WERI-Rb-1 (cell line): ENCODE data around the gene RSRC1.

Source experiments
- DNase-seq: peaks from one replicate; pipeline ENCODE4 v3.0.0-alpha.2; 2020
- H3K27ac ChIP-seq: fragments of 250-450 bp; sonication (Bioruptor Pico); 2 replicates; pipeline ENCODE4 v1.5.1; 2020; ENCODE audit warnings: mild to moderate bottlenecking, moderate library complexity
- H3K27me3 ChIP-seq: fragments of 250-450 bp; sonication (Bioruptor Pico); 2 replicates; pipeline ENCODE4 v1.5.1; 2021; ENCODE audit warnings: mild to moderate bottlenecking, low read depth, moderate library complexity; ENCODE audit not compliant: insufficient read depth, severe bottlenecking
- H3K36me3 ChIP-seq: fragments of 250-450 bp; sonication (Bioruptor Pico); 2 replicates; pipeline ENCODE4 v1.5.1; 2020; ENCODE audit warnings: mild to moderate bottlenecking, moderate library complexity
- H3K4me3 ChIP-seq: 2 replicates; pipeline ENCODE4 v1.5.1; 2011; ENCODE audit warnings: low read depth, mild to moderate bottlenecking, control low read depth, low read length
- H3K9me3 ChIP-seq: fragments of 250-450 bp; sonication (Bioruptor Pico); 2 replicates; pipeline ENCODE4 v1.5.1; 2021; ENCODE audit warnings: mild to moderate bottlenecking, moderate library complexity; ENCODE audit not compliant: severe bottlenecking
- TF ChIP-seq, protein P1 (sequence below): IDR thresholded peaks from 2 replicates; pipeline ENCODE4 v1.5.1; 2011; ENCODE audit warnings: low read depth, mild to moderate bottlenecking, control low read depth, inconsistent platforms, low read length

The RSRC1 gene

DNA sequence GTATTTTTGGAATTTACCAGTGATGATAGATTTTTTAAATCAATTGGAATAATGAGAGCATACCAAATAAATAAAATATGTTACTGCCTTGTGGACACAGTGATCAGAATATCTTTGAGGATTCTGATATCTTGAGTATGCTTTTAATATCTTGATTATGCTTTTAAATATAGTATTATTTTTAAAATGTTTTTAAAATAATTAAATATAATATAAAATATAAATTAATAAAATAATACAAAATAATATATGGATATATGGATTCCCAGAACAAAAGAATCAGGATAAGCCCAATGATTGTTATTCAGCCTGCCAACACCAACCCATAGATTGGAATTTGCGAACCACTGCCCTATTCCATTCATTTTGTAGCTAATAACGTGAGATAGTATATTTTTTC lies 369.2 kb downstream of the RSRC1 start:
- Histone ChIP-seq H3K36me3 (no peaks in the 10 kb centered on the region), H3K9me3 (no peaks in the 10 kb centered on the region), H3K4me3 (no peak overlapping the region), H3K27ac (no peak overlapping the region), H3K27me3 (no peaks in the 10 kb centered on the region)
- TF ChIP-seq, protein P1, sequence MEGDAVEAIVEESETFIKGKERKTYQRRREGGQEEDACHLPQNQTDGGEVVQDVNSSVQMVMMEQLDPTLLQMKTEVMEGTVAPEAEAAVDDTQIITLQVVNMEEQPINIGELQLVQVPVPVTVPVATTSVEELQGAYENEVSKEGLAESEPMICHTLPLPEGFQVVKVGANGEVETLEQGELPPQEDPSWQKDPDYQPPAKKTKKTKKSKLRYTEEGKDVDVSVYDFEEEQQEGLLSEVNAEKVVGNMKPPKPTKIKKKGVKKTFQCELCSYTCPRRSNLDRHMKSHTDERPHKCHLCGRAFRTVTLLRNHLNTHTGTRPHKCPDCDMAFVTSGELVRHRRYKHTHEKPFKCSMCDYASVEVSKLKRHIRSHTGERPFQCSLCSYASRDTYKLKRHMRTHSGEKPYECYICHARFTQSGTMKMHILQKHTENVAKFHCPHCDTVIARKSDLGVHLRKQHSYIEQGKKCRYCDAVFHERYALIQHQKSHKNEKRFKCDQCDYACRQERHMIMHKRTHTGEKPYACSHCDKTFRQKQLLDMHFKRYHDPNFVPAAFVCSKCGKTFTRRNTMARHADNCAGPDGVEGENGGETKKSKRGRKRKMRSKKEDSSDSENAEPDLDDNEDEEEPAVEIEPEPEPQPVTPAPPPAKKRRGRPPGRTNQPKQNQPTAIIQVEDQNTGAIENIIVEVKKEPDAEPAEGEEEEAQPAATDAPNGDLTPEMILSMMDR = no peak
- no peak for DNase-seq

DNA sequence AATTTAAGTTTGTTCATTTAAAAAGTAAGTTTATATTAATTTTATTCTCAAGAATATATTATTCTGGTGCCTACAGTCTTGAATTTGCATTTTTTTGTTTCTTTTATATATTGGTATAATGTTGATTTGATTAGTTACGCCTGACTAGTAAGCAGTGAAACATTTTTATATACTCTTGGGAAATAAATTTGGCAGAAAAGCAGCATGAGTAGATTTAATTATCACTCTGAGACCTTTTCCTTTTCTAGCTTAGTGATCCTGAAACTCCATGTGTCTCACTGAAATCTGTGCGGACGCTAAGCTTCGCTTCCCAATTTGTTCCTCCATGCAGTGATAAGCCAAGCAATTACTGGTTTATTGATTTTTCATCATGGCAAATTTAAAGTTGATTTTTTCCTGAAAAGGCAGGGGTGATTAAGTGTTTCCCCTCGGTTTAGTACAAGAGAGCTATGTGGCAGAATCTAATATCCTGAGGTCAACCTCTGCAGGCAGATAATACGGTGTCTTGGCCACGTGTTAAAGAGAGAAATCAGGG lies 373.9 kb downstream of the RSRC1 start:
- Histone ChIP-seq H3K4me3 (no peak overlapping the region), H3K9me3 (no peaks in the 10 kb centered on the region), H3K27me3 (no peaks in the 10 kb centered on the region), H3K27ac (no peak overlapping the region), H3K36me3 (no peaks in the 10 kb centered on the region)
- no peak for DNase-seq
- TF ChIP-seq, protein P1 = no peak

DNA sequence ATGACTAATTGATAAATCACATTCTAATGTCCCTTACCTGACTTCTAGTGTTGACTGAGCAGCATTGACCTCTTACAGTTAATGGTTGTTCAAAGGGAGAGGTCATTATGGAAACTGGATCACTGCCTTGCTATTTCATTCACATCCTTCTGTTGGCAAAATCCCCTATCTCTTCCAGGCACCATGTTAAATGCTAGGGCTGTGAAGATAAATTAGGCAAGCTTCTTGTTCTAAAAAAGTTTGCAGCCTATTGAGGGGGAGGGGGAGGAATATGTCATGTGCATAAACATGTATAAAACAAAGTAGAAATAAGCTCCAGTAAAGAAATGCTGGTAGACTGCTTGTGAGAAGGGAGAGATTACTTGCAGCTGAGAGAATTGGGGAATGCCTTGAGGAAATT lies 376.3 kb downstream of the RSRC1 start:
- no peaks in the 10 kb centered on the region for H3K36me3 ChIP-seq
- no peak for DNase-seq
- H3K27ac ChIP-seq = no peak overlapping the region
- no peaks in the 10 kb centered on the region for H3K9me3 ChIP-seq
- TF ChIP-seq, protein P1 = no peak
- H3K4me3 ChIP-seq = no peak overlapping the region
- no peaks in the 10 kb centered on the region for H3K27me3 ChIP-seq

DNA sequence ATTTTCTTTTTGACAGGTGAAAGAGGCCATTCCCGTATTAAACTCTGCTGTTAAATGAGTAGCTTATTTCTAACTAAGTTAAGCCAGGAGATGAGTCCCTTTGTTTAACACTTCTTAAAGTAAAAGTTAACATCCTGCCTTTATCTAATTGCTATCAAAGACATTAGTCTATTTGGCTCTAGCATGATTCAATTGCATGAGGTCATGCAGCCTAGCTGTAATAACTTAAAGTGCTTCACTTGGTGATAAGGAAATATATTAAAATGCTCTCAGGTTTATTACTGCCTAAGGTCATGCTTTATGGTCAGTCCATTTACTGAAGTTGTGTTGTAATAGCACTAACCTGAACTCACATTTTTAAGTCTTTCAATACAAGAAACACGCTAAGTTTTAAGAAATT lies 378.8 kb downstream of the RSRC1 start:
- DNase-seq = no peak
- no peaks in the 10 kb centered on the region for H3K27me3 ChIP-seq
- H3K9me3 ChIP-seq = no peaks in the 10 kb centered on the region

DNA sequence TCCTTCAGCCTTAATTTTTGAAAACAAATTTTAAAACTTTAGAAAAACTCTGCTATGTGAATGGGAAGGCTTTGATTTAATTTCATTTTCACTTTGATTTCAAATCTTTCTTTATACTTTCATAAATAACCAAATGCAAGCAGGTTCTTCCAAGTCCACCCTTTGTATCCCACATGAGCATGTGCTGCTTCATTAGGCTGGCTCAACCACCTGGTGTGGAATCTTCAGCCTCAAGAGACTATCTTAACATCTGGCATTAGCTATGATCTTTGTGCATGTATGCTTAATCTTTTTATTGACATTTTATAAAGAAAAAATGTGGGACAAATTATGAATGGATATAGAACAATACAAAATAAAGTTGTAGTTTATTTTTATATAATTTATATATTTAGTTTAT lies 379.3 kb downstream of the RSRC1 start:
- Histone ChIP-seq H3K27ac (peak overlapping the region; percentile 35), H3K9me3 (no peaks in the 10 kb centered on the region), H3K27me3 (no peaks in the 10 kb centered on the region), H3K36me3 (no peaks in the 10 kb centered on the region), H3K4me3 (no peak overlapping the region)
- TF ChIP-seq, protein P1 = no peak
- peak; percentile 16 for DNase-seq

More for the DNA sequence above, 378.8 kb downstream of the RSRC1 start:
- Histone ChIP-seq H3K4me3 (no peak overlapping the region), H3K27ac (peak overlapping the region; percentile 35), H3K36me3 (no peaks in the 10 kb centered on the region)
- TF ChIP-seq, protein P1 = no peak

DNA sequence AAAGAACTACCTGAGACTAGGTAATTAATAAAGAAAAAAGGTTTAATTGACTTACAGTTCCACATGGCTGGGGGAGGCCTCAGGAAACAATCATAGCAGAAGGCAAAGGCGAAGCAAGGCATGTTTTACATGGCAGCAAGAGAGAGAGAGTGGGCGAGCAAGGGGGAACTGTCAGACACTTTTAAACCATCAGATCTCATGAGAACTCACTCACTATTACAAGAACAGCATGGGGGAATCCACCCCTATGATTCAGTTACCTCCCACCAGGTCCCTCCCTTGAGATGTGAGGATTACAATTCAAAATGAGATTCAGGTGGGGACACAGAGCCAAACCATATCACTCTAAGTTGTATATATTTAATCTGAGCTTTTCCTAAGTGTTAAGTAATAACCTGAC lies 382.1 kb downstream of the RSRC1 start:
- Histone ChIP-seq H3K36me3 (no peaks in the 10 kb centered on the region), H3K27me3 (no peaks in the 10 kb centered on the region), H3K27ac (no peak overlapping the region; the same call in 1 of the 2 replicates), H3K4me3 (no peak overlapping the region), H3K9me3 (no peaks in the 10 kb centered on the region)
- peak; percentile 30 for DNase-seq
- TF ChIP-seq, protein P1 = no peak
